ENCODE results near the gene ALG14. TPM values are rescaled to one million over a fixed set of nuclear protein-coding genes. Genes with fewer than 3 reads are reported as not detected.

Gene ALG14
- total and polyA plus RNA-seq, 2 donors (not counting 1 experiment from before 2014, with no cell fraction given): 3.5 to 3.8 TPM

- TF ChIP-seq CTCF (conservative IDR thresholded peaks at IDR 0.05 in 1 of 2, IDR thresholded peaks at IDR 0.05 in 1 of 2; ENCODE audit: low read depth in 1 of 2, low read length in 2 of 2) (no peak), EZH2 (IDR thresholded peaks at IDR 0.05; ENCODE audit: low read length, missing control alignments) (no peak)
- H3K36me3 ChIP-seq (ENCODE audit: control insufficient read depth, insufficient read depth, low read length): no peaks in the 10 kb centered on the region
- H3K4me1 ChIP-seq (ENCODE audit: control insufficient read depth, extremely low read depth, insufficient read depth, low read length): no peaks in the 10 kb centered on the region
- H3K4me2 ChIP-seq (ENCODE audit: extremely low read depth, insufficient read depth, low read length): no peak overlapping the region
- H3K9ac ChIP-seq (ENCODE audit: insufficient read depth, low read length): no peak overlapping the region
- no peak overlapping the region for H3K4me3 ChIP-seq (replicated peaks in 1 of 4; ENCODE audit: control extremely low read depth in 1 of 4, insufficient read depth in 1 of 4, low read depth in 3 of 4, low read length in 4 of 4)
- no peak for DNase-seq (ENCODE audit: low read depth in 2 of 2)
- no peaks in the 10 kb centered on the region for H4K20me1 ChIP-seq (ENCODE audit: control insufficient read depth, extremely low read depth, insufficient read depth, low read length)
- H3K9me3 ChIP-seq (ENCODE audit: control insufficient read depth, insufficient read depth, low read depth, low read length): no peaks in the 10 kb centered on the region
- no peak overlapping the region for H2AFZ ChIP-seq (ENCODE audit: low read length)
- H3K27ac ChIP-seq (ENCODE audit: insufficient read depth, low read length): no peak overlapping the region
- H3K79me2 ChIP-seq (ENCODE audit: control insufficient read depth, insufficient read depth, low read length): no peaks in the 10 kb centered on the region
- H3K27me3 ChIP-seq (ENCODE audit: control insufficient read depth, insufficient read depth, low read length): peaks cover 5% of the 10 kb centered on the region
Observed at GRCh38 chr1:95118710-95119109, 46.0 kb upstream of the ALG14 start.

GRCh38 chr1:95118067-95118499 is 45.3 kb upstream of the ALG14 start:
- DNase-seq (ENCODE audit: low read depth in 2 of 2): peak in 1 of 2 donors; percentile 7
- H3K36me3 ChIP-seq (ENCODE audit: control insufficient read depth, insufficient read depth, low read length): no peaks in the 10 kb centered on the region
- H3K9ac ChIP-seq (ENCODE audit: insufficient read depth, low read length): no peak overlapping the region

More at GRCh38 chr1:95118067-95118499, 45.3 kb upstream of the ALG14 start:
- Histone ChIP-seq H3K9me3 (ENCODE audit: control insufficient read depth, insufficient read depth, low read depth, low read length) (no peaks in the 10 kb centered on the region), H3K4me3 (replicated peaks in 1 of 4; ENCODE audit: control extremely low read depth in 1 of 4, insufficient read depth in 1 of 4, low read depth in 3 of 4, low read length in 4 of 4) (peak overlapping the region; percentile 3 to 70 (median 58)), H4K20me1 (ENCODE audit: control insufficient read depth, extremely low read depth, insufficient read depth, low read length) (no peaks in the 10 kb centered on the region), H2AFZ (ENCODE audit: low read length) (no peak overlapping the region), H3K27ac (ENCODE audit: insufficient read depth, low read length) (no peak overlapping the region), H3K79me2 (ENCODE audit: control insufficient read depth, insufficient read depth, low read length) (no peaks in the 10 kb centered on the region), H3K4me2 (ENCODE audit: extremely low read depth, insufficient read depth, low read length) (peak overlapping the region; percentile 44), H3K27me3 (ENCODE audit: control insufficient read depth, insufficient read depth, low read length) (peaks cover 5% of the 10 kb centered on the region), H3K4me1 (ENCODE audit: control insufficient read depth, extremely low read depth, insufficient read depth, low read length) (no peaks in the 10 kb centered on the region)
- TF ChIP-seq CTCF (conservative IDR thresholded peaks at IDR 0.05 in 1 of 2, IDR thresholded peaks at IDR 0.05 in 1 of 2; ENCODE audit: low read depth in 1 of 2, low read length in 2 of 2) (no peak), EZH2 (IDR thresholded peaks at IDR 0.05; ENCODE audit: low read length, missing control alignments) (peak; percentile 6)
